IMR-90 (cell line): ENCODE data around the gene DCC. TPM values are rescaled to one million over a fixed set of nuclear protein-coding genes. Genes with fewer than 3 reads are reported as not detected.

ENCODE experiments used
- ATAC-seq: fragments of 200-7000 bp; cut with Tn5 transposase; 2 replicates; pipeline ENCODE4 v1.9.1; 2020; ENCODE audit warnings: low read depth, mild to moderate bottlenecking, moderate library complexity
- BruUV-seq: library from RNA; stranded (reverse); fragments of 400-500 nt; replicated peaks from 2 replicates; lab custom pipeline; 2021; lab: Mats Ljungman, UMichigan
- CTCF ChIA-PET: fragments of 300-600 bp; formaldehyde crosslinking; extraction: SDS; loops from one replicate; lab custom pipeline; 2021; ENCODE audit warnings: antibody characterized with exemption; lab: Yijun Ruan, JAX
- POLR2A ChIA-PET: fragments of 300-600 bp; sonication (Branson Sonifier 250); formaldehyde crosslinking; loops from one replicate; lab custom pipeline; 2022; ENCODE audit warnings: antibody characterized with exemption; ENCODE audit not compliant: unreplicated experiment; lab: Charles Lee
- DNase-seq: peaks from one replicate; pipeline ENCODE4 v3.0.0; 2013
- H2AFZ ChIP-seq: replicated peaks from 2 replicates; pipeline ENCODE3; 2013; ENCODE audit warnings: low read length, mild to moderate bottlenecking; ENCODE audit not compliant: poor library complexity
- H2AK5ac ChIP-seq: 2 replicates; pipeline ENCODE4 v1.6.1; 2013; ENCODE audit warnings: low read depth, low read length, inconsistent platforms
- H2AK9ac ChIP-seq: replicated peaks from 2 replicates; pipeline ENCODE3; 2013; ENCODE audit warnings: mild to moderate bottlenecking, low read depth, low read length, moderate library complexity; ENCODE audit not compliant: poor library complexity
- H2BK120ac ChIP-seq: 2 replicates; pipeline ENCODE4 v1.6.1; 2013; ENCODE audit warnings: low read depth, low read length, inconsistent platforms
- H2BK15ac ChIP-seq: 3 replicates; pipeline ENCODE4 v1.6.1; 2013; ENCODE audit warnings: low read depth, low read length, inconsistent platforms
- H2BK20ac ChIP-seq: 2 replicates; pipeline ENCODE4 v1.6.1; 2013; ENCODE audit warnings: low read depth, mild to moderate bottlenecking, inconsistent platforms, low read length, moderate library complexity
- H2BK5ac ChIP-seq: 2 replicates; pipeline ENCODE4 v1.6.1; 2013; ENCODE audit warnings: mild to moderate bottlenecking, low read depth, low read length, inconsistent platforms; ENCODE audit not compliant: poor library complexity, severe bottlenecking
- H3K14ac ChIP-seq: replicated peaks from 2 replicates; pipeline ENCODE4 v1.6.1; 2013; ENCODE audit warnings: low read depth, low read length, inconsistent platforms
- H3K18ac ChIP-seq: 2 replicates; pipeline ENCODE4 v1.6.1; 2013; ENCODE audit warnings: low read depth, low read length, control low read depth
- H3K23ac ChIP-seq: 2 replicates; pipeline ENCODE4 v1.6.1; 2013; ENCODE audit warnings: low read depth, low read length, inconsistent platforms
- H3K27ac ChIP-seq: 2 replicates; pipeline ENCODE4 v1.5.1; 2013; ENCODE audit warnings: mild to moderate bottlenecking, control low read depth, low read length; ENCODE audit not compliant: insufficient read depth
- H3K27me3 ChIP-seq: 2 replicates; pipeline ENCODE4 v1.6.1; 2013; ENCODE audit warnings: low read length; ENCODE audit not compliant: control insufficient read depth, insufficient read depth
- H3K36me3 ChIP-seq: 2 replicates; pipeline ENCODE4 v1.6.1; 2013; ENCODE audit warnings: low read length, mixed read lengths; ENCODE audit not compliant: control insufficient read depth, insufficient read depth
- H3K4ac ChIP-seq: 2 replicates; pipeline ENCODE4 v1.6.1; 2013; ENCODE audit warnings: low read depth, low read length, inconsistent platforms
- H3K4me1 ChIP-seq: 2 replicates; pipeline ENCODE4 v1.6.1; 2013; ENCODE audit warnings: low read length, mixed read lengths; ENCODE audit not compliant: control insufficient read depth, insufficient read depth
- H3K4me2 ChIP-seq: 2 replicates; pipeline ENCODE4 v1.6.1; 2013; ENCODE audit warnings: low read depth, mild to moderate bottlenecking, control low read depth, low read length, moderate library complexity
- H3K4me3 ChIP-seq: 2 replicates; pipeline ENCODE4 v1.5.1; 2013; ENCODE audit warnings: low read depth, mild to moderate bottlenecking, control low read depth, low read length, moderate library complexity; ENCODE audit not compliant: insufficient read depth
- H3K56ac ChIP-seq: 2 replicates; pipeline ENCODE4 v1.6.1; 2013; ENCODE audit warnings: low read length, inconsistent platforms; ENCODE audit not compliant: insufficient read depth; ENCODE audit errors: extremely low read depth
- H3K79me1 ChIP-seq, 2 experiments: 2 replicates each; pipeline ENCODE4 v1.6.1; 2013; ENCODE audit warnings: low read length in 2 of 2, inconsistent platforms in 1 of 2, low read depth in 1 of 2
- H3K9ac ChIP-seq: 2 replicates; pipeline ENCODE4 v1.6.1; 2013; ENCODE audit warnings: low read depth, low read length, control low read depth
- H3K9me1 ChIP-seq: 2 replicates; pipeline ENCODE4 v1.6.1; 2013; ENCODE audit warnings: low read length, inconsistent platforms; ENCODE audit not compliant: insufficient read depth
- H3K9me3 ChIP-seq: 2 replicates; pipeline ENCODE4 v1.6.1; 2013; ENCODE audit warnings: low read length; ENCODE audit not compliant: control insufficient read depth, insufficient read depth
- H4K20me1 ChIP-seq: 2 replicates; pipeline ENCODE4 v1.6.1; 2013; ENCODE audit warnings: low read length, inconsistent platforms; ENCODE audit not compliant: insufficient read depth
- H4K5ac ChIP-seq: 2 replicates; pipeline ENCODE4 v1.6.1; 2013; ENCODE audit warnings: mild to moderate bottlenecking, low read depth, low read length, control low read depth
- H4K8ac ChIP-seq, 2 experiments: 2 replicates each; pipeline ENCODE4 v1.6.1; 2013; ENCODE audit warnings: low read depth in 2 of 2, low read length in 2 of 2, control low read depth in 1 of 2, inconsistent platforms in 1 of 2
- H4K91ac ChIP-seq: 2 replicates; pipeline ENCODE4 v1.6.1; 2013; ENCODE audit warnings: low read depth, low read length, inconsistent platforms; ENCODE audit not compliant: insufficient read depth
- FOS ChIP-seq: fragments of 150-350 bp; IDR thresholded peaks from 2 replicates; pipeline ENCODE4 v1.6.1; 2016; ENCODE audit warnings: low read depth, low read length
- MAZ ChIP-seq: IDR thresholded peaks from 2 replicates; pipeline ENCODE4 v1.6.1; 2012; ENCODE audit warnings: low read depth, mild to moderate bottlenecking, low read length, improper control_type of control experiment, moderate library complexity, borderline replicate concordance
- RAD21 ChIP-seq: IDR thresholded peaks from 2 replicates; pipeline ENCODE4 v1.6.1; 2012; ENCODE audit warnings: low read length, improper control_type of control experiment
- RCOR1 ChIP-seq: IDR thresholded peaks from 2 replicates; pipeline ENCODE4 v1.6.1; 2012; ENCODE audit warnings: mild to moderate bottlenecking, low read length, improper control_type of control experiment; ENCODE audit not compliant: insufficient replicate concordance
- dilution Hi-C: fragments of 300-500 bp; cut with HindIII; formaldehyde crosslinking; loops from one replicate; pipeline ENCODE4 v1.14.3; 2018; ENCODE audit warnings: low sequenced_read_pairs; ENCODE audit not compliant: unreplicated experiment
- in situ Hi-C: fragments of 300-500 bp; cut with MboI; formaldehyde crosslinking; loops from 3 replicates; pipeline ENCODE4 v1.14.3; 2019; ENCODE audit warnings: low sequenced_read_pairs, inconsistent platforms, mixed read lengths
- intact Hi-C: fragments of 100-400 bp; cut with micrococcal nuclease; formaldehyde crosslinking; loops from 2 replicates; pipeline ENCODE4 v1.10.0; 2022
- polyA plus RNA-seq, 3 experiments: library from polyadenylated mRNA; depleted of rRNA; stranded (reverse); fragments of >200 nt; gene quantifications; 2 replicates each; pipeline ENCODE4 v1.2.3, GENCODE V29; 2012; ENCODE audit warnings: low replicate concordance in 1 of 3
- total RNA-seq: library from RNA; depleted of rRNA; stranded (reverse); fragments of >200 nt; gene quantifications from 2 replicates; pipeline ENCODE4 v1.2.3, GENCODE V29; 2012

The DCC gene
- total and polyA plus RNA-seq, 2 of the 4 experiments (the other 2 are of a cell fraction): 0.31 to 0.54 TPM

DNA sequence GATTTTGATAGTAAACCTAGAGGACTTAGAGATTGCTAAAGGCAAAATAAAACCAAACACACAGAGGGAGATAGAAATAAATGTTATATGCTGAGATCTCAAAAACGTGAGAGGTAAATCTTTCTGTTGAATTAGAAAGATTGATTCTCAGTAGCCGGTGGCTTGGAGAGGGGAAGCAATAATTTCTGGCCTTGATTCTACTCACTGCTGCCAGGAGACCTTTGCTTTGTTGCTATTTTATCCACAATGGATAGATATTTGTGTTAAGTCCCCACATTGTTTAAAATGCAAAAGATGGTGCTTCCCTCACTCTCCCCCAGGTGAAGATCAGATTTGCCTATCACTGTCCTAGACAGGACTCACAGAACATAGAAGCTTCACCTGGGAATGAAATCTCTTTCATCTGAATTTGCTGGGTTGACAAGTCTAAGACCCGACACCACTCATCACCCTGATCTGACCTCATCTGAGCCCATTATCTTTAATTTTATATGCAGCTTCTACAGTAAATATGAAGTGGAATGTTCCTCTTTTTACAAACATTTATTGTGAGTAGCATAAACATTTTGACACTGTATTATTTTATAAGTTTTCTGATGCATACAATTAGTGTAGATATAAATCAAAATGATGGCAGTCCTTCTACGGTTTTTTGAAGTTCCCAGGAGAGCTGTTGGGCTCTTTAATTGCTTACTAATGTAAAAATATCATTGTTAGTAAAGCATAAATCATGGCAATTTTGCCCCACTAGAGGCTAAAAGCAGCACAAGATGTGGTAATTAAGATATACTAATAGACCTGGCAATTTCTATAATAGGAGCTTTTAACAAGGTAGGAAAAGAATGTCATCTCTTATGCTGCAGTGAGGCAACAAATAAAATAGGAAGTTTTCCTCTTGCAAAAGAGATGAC, 149.7 kb downstream of the DCC start (continued):
- no peak for TF ChIP-seq FOS

DNA sequence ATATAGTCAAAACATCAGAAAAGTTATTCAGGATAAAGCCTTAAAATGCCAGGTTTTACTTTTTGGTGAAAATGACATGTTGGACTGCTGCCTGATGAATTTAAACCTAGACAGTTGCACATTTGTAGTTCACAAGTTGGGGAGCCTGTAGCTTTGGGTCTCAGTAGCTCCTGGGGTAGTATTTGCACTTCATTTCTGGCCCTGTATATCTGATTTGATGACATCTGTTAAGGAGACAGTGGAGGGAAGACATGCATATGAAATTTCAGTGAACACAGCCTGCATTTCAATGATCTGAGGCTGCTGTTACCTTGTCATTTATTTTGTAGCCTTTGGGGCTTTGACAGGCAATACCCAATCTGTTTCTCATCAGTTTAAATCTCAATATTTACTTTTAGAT, 156.4 kb downstream of the DCC start:
- H4K20me1 ChIP-seq: no peaks in the 10 kb centered on the region
- no peak overlapping the region for H3K4ac ChIP-seq
- H3K23ac ChIP-seq: no peak overlapping the region
- ATAC-seq (no peak), DNase-seq (no peak)
- no peaks in the 10 kb centered on the region for H3K36me3 ChIP-seq
- intact Hi-C loops (no loop called here), dilution Hi-C loops (no loop called here), in situ Hi-C loops (no loop called here)
- no peak overlapping the region for H4K8ac ChIP-seq
- TF ChIP-seq RCOR1: no peak
- TF ChIP-seq MAZ: no peak
- no peak for TF ChIP-seq RAD21
- no peak overlapping the region for H3K56ac ChIP-seq
- BruUV-seq: no TSS peak
- no peak overlapping the region for H2BK5ac ChIP-seq
- H4K91ac ChIP-seq: no peak overlapping the region
- H2BK20ac ChIP-seq: no peak overlapping the region
- H3K9me1 ChIP-seq: no peaks in the 10 kb centered on the region
- H2AK5ac ChIP-seq: no peak overlapping the region
- H3K14ac ChIP-seq: no peak overlapping the region
- no peak overlapping the region for H2BK120ac ChIP-seq
- ChIA-PET CTCF (no interaction called here), POLR2A (no interaction called here)
- no peak overlapping the region for H3K9ac ChIP-seq
- no peak overlapping the region for H3K27ac ChIP-seq
- H3K9me3 ChIP-seq: peaks cover 11% of the 10 kb centered on the region
- H3K4me2 ChIP-seq: no peak overlapping the region
- no peak overlapping the region for H2AK9ac ChIP-seq
- H4K5ac ChIP-seq: no peak overlapping the region
- H3K79me1 ChIP-seq: no peaks in the 10 kb centered on the region
- H2BK15ac ChIP-seq: no peak overlapping the region
- no peak overlapping the region for H2AFZ ChIP-seq
- no peaks in the 10 kb centered on the region for H3K4me1 ChIP-seq
- H3K18ac ChIP-seq: no peak overlapping the region
- H3K27me3 ChIP-seq: no peaks in the 10 kb centered on the region
- no peak overlapping the region for H3K4me3 ChIP-seq
